GM18951 (cell line): Measurements from ENCODE around the gene BCAS4.

Source experiments
- POLR2A ChIP-seq: IDR thresholded peaks from 4 replicates; pipeline ENCODE4 v1.6.1; 2011; ENCODE audit warnings: mild to moderate bottlenecking; ENCODE audit not compliant: insufficient read length, insufficient read depth; ENCODE audit errors: extremely low read depth
- in situ Hi-C: fragments of 300-500 bp; cut with MboI; formaldehyde crosslinking; loops from one replicate; pipeline ENCODE4 v1.12.0; 2022; ENCODE audit warnings: low sequenced_read_pairs, mixed read lengths, inconsistent platforms; ENCODE audit not compliant: unreplicated experiment

Gene BCAS4

GRCh38 chr20:50848846-50849673, 54.2 kb downstream of the BCAS4 start:
- in situ Hi-C loops = no loop called here
- no peak for TF ChIP-seq POLR2A

- in situ Hi-C loops = no loop called here
- no peak for TF ChIP-seq POLR2A
Observed at GRCh38 chr20:50850721-50851286, 55.9 kb downstream of the BCAS4 start.

- TF ChIP-seq POLR2A = no peak
- in situ Hi-C loops = no loop called here
Observed at GRCh38 chr20:50852085-50852484, 57.2 kb downstream of the BCAS4 start.

- in situ Hi-C loops = no loop called here
- TF ChIP-seq POLR2A = no peak
Observed at GRCh38 chr20:50854506-50855249, 59.8 kb downstream of the BCAS4 start.

- no peak for TF ChIP-seq POLR2A
- in situ Hi-C loops = no loop called here
Observed at GRCh38 chr20:50855498-50856474, 60.9 kb downstream of the BCAS4 start.

- in situ Hi-C loops = no loop called here
- TF ChIP-seq POLR2A = no peak
Observed at GRCh38 chr20:50856475-50857041, 61.7 kb downstream of the BCAS4 start.

- in situ Hi-C loops = no loop called here
- TF ChIP-seq POLR2A = no peak
Observed at GRCh38 chr20:50857348-50857747, 62.5 kb downstream of the BCAS4 start.

- in situ Hi-C loops = no loop called here
- TF ChIP-seq POLR2A = no peak
Observed at GRCh38 chr20:50858525-50858924, 63.7 kb downstream of the BCAS4 start.

GRCh38 chr20:50859161-50859560, 64.3 kb downstream of the BCAS4 start:
- in situ Hi-C loops = no loop called here
- no peak for TF ChIP-seq POLR2A

- in situ Hi-C loops = no loop called here
- TF ChIP-seq POLR2A = no peak
Observed at GRCh38 chr20:50861012-50861411, 66.2 kb downstream of the BCAS4 start.

- in situ Hi-C loops = no loop called here
- TF ChIP-seq POLR2A = no peak
Observed at GRCh38 chr20:50862546-50862945, 67.7 kb downstream of the BCAS4 start.

GRCh38 chr20:50865114-50865513, 70.3 kb downstream of the BCAS4 start:
- no peak for TF ChIP-seq POLR2A
- in situ Hi-C loops = no loop called here
